GM19438 (cell line): ENCODE results near the gene TXNDC8.

Experiments
- ATAC-seq: cut with Tn5 transposase; IDR thresholded peaks from one replicate; pipeline ENCODE4 v1.9.1; 2021; ENCODE audit warnings: low read depth; ENCODE audit not compliant: unreplicated experiment

The TXNDC8 gene

DNA sequence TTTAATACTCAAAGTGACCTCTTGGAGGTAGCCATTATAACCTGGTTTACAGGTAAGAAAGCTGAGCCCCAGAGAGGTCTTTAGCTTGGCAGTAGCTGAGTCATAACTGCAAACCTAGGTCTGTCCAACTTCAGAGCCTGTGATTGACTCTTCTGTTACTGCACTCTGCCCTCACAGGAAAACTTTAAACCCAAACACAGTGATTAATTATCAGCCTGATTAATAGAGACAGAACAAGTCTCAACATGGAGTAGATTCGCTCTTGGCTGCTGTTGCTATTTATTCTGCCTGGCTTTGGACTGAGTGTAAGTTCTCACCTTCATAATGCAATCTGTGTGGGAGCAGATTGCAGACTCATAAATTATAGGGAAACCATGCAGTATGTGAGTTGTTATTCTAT is 53.9 kb downstream of the TXNDC8 start:
- no peak for ATAC-seq

- ATAC-seq = no peak
These were observed 55.0 kb downstream of the TXNDC8 start for GRCh38 chr9:110282739-110283081.

GRCh38 chr9:110282018-110282738 is 55.5 kb downstream of the TXNDC8 start:
- ATAC-seq = no peak

DNA sequence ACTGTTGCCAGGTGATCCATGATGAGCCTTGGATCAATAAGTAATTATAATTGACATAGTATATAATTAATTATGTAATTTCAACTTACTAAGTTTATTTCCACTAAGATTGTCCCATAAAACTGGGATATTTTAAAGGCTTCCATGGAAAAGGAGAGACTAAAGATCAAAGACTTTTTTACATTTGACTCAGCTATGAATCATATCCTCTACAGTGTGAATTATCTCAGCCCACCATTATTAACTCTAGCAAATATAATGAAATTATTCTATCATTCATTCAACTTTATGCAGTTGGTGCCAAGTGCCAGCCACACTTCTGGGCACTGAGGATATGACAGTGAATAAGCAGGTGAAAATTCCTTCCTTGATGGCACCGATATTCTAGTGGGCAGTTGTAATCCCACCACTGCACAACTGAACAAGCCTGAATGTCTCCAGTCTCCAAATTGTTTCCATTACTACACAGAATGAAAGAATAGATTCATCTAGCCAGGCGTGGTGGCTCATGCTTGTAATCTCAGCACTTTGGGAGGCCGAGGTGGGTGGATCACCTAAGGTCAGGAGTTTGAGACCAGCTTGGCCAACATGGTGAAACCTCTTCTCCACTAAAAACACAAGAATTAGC is 59.5 kb downstream of the TXNDC8 start:
- no peak for ATAC-seq

DNA sequence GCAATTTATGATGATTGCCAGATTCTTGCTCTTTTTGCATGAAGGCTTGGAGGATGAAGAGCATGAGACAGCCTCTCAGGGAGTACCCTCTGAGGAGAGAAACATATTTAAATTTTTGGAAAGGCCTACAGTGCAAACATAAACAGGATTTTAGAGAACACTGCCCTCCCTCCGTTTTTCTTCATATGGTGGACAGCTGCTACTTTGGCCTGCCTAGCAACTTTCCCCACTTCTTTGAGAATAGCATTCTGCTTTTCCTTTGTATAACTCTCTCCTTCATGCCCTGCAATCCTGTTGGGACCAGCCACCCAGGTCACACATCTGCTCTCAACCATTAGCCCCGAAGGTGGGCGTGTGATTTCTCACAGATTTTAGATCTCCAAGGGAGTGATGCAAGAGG is 60.9 kb downstream of the TXNDC8 start:
- no peak for ATAC-seq

DNA sequence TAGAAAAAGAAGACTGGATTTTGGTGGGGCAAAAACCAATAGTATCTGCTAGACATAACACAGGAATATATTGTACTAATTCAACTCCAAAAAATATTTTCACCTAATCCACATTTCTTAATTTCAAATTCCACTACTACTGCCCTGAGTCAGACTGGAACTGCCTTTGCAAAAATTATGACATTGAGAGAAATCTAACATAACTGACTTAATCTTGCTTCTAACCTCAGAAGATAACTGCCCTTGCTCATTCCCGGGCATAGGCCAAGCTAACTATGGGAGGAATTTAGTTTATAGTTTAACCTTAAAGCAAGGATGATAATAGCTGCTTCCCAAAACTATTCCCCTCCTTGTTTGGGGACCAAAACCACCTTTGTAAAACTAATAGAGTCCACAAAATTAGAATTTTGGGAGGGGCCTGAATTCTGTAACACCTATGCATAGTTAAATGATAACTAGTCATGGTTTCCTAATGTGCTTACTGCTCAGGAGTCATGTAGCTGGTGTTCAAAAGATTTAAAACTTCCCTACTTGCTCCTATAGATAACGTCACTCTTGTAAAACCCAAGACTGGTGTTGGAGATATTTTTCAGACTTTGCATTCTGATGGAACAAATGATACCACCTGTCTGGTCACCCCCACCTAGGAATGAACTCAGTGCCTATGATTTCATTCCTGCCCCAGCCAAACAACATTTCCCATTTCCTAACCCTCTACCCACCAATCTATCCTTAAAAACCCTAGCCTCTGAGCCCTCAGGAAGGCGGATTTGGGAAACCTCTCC is 67.3 kb downstream of the TXNDC8 start:
- no peak for ATAC-seq

- ATAC-seq = no peak
These were observed 70.9 kb downstream of the TXNDC8 start for GRCh38 chr9:110266795-110267194.

DNA sequence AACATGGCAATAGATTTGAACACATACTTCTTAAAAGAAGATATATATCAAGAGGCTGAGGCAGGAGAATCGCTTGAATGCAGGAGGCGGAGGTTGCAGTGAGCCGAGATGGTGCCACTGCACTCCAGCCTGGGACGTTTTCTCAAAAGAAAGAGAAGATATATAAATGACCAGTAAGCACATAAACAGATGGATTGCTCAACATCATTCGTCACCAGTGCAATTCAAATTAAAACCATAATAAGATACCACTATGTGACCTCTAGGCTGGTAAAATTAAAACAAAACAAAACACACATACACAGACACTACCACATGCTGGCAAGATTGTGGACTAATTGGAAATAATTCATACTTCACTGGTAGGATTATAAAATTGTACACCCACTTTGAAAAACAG is 76.0 kb downstream of the TXNDC8 start:
- ATAC-seq = no peak

- no peak for ATAC-seq
These were observed 76.8 kb downstream of the TXNDC8 start for GRCh38 chr9:110260911-110261310.

DNA sequence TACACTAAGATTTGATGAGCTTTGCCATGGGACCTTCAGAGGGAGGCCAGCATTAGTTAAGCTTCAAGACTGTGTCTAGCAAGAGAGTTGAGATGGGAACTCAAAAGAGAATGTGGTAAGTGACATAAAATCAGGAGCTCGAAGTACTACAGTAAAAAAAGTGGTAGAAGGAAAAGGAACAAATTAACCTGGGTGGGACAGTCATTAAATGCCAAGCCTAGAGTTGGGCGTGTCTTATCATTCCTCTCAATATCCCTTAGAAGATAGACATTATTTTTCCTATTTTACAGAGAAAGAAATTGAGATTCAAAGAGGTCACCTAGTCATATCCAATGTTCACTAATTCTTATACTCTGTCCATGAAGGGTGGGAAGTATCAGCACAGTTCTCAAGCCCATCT is 78.1 kb downstream of the TXNDC8 start:
- no peak for ATAC-seq

DNA sequence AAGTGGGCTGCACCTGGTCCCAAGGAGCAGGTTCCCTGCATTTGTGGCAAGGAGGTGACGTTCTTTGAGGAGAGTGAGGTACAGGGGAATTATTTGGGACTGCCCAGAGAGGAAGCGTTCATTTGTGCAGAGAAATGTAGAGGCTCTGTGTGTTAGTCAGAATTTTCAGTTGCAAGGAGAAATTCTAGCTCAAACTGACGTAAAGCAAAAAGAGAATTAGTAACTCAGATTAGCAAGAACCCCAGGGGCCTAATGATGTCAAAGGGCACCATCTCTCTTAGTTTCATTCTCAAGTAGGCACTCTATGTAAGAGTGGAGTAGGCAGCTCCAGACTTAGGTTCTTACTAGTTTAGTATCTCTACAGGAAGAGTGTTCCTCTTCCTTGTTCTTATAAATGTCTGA is 79.0 kb downstream of the TXNDC8 start:
- no peak for ATAC-seq

- no peak for ATAC-seq
These were observed 79.7 kb downstream of the TXNDC8 start for GRCh38 chr9:110257956-110258355.

GRCh38 chr9:110257097-110257841 is 80.4 kb downstream of the TXNDC8 start:
- peak; percentile 0 for ATAC-seq

DNA sequence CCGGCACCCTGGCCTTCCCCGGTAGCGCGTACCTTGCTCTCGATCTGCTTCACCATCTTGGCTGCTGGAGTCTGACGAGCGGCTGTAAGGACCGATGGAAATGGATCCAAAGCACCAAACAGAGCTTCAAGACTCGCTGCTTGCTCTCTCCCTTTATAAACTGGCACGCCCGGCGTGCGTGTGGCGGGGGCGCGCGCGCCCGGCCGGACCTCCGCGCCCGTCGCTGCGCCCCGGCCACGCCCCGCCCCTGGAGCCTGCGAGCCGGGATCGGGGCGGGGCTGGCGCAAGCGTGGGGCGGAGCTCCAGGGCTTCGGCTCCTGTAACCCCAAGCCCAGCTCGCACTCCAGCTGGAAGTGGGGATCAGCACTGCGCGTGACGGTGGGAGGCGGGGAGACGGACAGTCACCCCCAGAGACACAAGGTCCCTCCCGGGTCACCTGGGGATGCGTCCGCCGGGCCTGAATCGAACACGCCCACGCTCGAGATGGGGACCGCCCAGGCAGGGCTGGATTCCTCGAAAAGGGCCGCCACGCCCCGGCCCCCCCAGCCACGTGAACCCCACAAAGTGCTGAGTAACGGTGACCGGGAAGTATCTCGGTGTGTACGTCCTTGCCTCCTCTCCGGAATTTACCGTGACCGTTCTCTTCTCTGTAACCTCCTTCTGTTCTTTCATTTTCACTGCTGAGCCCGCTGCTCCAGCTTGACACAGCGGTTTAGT is 81.1 kb downstream of the TXNDC8 start, which contains the start of gene TXN:
Gene TXN, minus strand, starts transcription at position 128 of the 717 bp plus-strand sequence. Its CDS starts 72 bp downstream, at position 56.
- peak; percentile 60 for ATAC-seq

DNA sequence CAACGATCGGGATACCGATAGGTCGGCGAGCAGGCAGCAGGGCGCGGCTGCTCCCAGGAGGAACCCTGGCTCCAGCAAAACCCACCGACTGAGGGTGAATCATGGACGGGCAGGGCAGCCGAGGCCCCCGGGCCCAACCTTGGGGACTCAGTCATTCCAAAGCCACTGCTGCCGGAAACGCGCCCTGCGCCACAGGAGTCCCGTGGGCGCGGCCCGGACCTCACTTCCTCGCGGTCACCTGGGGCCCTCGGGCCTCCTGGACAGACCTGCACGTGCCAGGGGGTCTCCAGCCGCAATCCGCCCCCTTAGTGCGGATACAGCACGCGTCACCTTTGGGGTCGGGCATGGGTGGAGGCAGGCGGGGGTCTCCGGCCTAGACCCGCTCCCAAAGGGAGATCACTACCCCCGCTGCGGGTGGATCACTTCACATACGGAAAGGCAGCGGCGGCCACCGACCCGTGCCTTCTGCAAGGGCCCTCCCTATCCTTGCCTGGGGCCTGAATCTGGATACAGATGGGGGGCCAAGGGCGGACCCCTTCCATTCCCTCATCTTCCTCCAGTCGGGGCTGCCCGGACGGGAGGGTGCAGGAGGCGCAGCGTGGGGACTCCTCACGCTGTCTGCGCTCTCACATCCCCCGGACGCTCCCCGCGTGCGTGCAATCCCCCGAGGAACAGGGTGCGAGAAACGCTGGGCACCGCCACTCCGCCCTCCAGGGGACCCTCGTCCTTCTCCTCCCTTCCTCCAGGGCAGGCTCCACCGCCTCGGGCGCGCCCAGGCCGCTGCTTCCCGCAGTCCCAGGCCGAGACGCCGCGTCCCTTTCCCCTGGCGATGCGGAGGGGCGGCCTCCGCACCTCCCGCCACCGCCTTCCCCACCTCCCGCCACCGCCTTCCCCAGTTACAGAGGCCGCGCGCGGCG is 81.9 kb downstream of the TXNDC8 start:
- peak; percentile 24 for ATAC-seq

GRCh38 chr9:110255034-110255462 is 82.6 kb downstream of the TXNDC8 start:
- no peak for ATAC-seq

DNA sequence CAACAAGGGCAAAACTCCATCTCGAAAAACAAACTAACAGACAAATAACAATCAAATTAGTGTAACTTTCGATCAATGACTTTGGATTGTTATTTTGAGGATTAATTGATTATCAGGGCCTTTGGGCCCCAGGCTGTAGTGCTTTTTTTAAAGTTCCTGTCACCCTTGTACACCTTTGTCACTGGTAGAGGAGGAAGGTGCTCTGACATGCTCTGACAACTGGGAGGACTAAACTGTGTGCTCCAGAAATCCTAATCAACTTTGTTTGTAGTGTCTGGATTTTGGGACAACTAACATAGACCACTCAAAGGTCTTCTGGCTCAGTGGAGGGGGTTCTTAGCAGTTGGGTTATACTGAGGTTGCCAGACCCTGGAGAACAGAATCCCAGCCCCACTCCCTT is 83.2 kb downstream of the TXNDC8 start:
- ATAC-seq = no peak
